ENCODE measurements around the gene SCGB3A1. TPM values are rescaled to one million over a fixed set of nuclear protein-coding genes. Genes with fewer than 3 reads are reported as not detected.

The SCGB3A1 gene
- polyA plus RNA-seq, 1 donor (not counting 4 experiments of a cell fraction or from before 2014, with no cell fraction given): not detected

GRCh38 chr5:180637962-180638680 is 46.8 kb upstream of the SCGB3A1 start:
- H3K9me1 ChIP-seq (ENCODE audit: control insufficient read depth, extremely low read depth, insufficient read depth, low read length): no peaks in the 10 kb centered on the region
- no peak for DNase-seq (ENCODE audit: low read depth, low spot score)
- no peak overlapping the region for H3K4me2 ChIP-seq (ENCODE audit: control insufficient read depth, extremely low read depth, insufficient read depth, low read depth, low read length)
- H2AFZ ChIP-seq (ENCODE audit: control insufficient read depth, low read length): no peak overlapping the region
- H3K9me3 ChIP-seq (ENCODE audit: control insufficient read depth, low read depth, low read length): no peaks in the 10 kb centered on the region
- H3K36me3 ChIP-seq (ENCODE audit: control insufficient read depth in 2 of 2, extremely low read depth in 1 of 2, insufficient read depth in 2 of 2, low read length in 2 of 2): no peaks in the 10 kb centered on the region
- no peaks in the 10 kb centered on the region for H3K4me1 ChIP-seq (ENCODE audit: control insufficient read depth, extremely low read depth, insufficient read depth, low read length)
- H3K79me2 ChIP-seq (ENCODE audit: control insufficient read depth, insufficient read depth, low read length): no peaks in the 10 kb centered on the region
- no peak for TF ChIP-seq EZH2 (IDR thresholded peaks at IDR 0.05; ENCODE audit: low read length)
- no peak for TF ChIP-seq CTCF (optimal IDR thresholded peaks at IDR 0.05 in 1 of 3, IDR thresholded peaks at IDR 0.05 in 1 of 3, conservative IDR thresholded peaks at IDR 0.05 in 1 of 3; ENCODE audit: extremely low read depth in 1 of 3, insufficient read depth in 2 of 3, low read length in 3 of 3)
- no peak overlapping the region for H3K9ac ChIP-seq (ENCODE audit: control insufficient read depth, extremely low read depth, insufficient read depth, low read length)
- no peaks in the 10 kb centered on the region for H3K27me3 ChIP-seq (ENCODE audit: control insufficient read depth, extremely low read depth, insufficient read depth, low read length)
- H3K4me3 ChIP-seq (ENCODE audit: control insufficient read depth in 2 of 3, extremely low read depth in 1 of 3, insufficient read depth in 2 of 3, low read depth in 1 of 3, low read length in 3 of 3): no peak overlapping the region
- FAIRE-seq: no peak
- no peaks in the 10 kb centered on the region for H4K20me1 ChIP-seq (ENCODE audit: control insufficient read depth, extremely low read depth, insufficient read depth, low read length)
- no peak overlapping the region for H3K27ac ChIP-seq (ENCODE audit: control insufficient read depth, insufficient read depth, low read length)
- dilution Hi-C loops (cut with MboI; ENCODE audit: extremely low pct_ligation_motif_present, low sequenced_read_pairs): no loop called here

- DNase-seq (ENCODE audit: low read depth, low spot score) (no peak), FAIRE-seq (no peak)
- TF ChIP-seq EZH2 (IDR thresholded peaks at IDR 0.05; ENCODE audit: low read length) (no peak), CTCF (optimal IDR thresholded peaks at IDR 0.05 in 1 of 3, IDR thresholded peaks at IDR 0.05 in 1 of 3, conservative IDR thresholded peaks at IDR 0.05 in 1 of 3; ENCODE audit: extremely low read depth in 1 of 3, insufficient read depth in 2 of 3, low read length in 3 of 3) (no peak)
- Histone ChIP-seq H3K27me3 (ENCODE audit: control insufficient read depth, extremely low read depth, insufficient read depth, low read length) (no peaks in the 10 kb centered on the region), H3K4me2 (ENCODE audit: control insufficient read depth, extremely low read depth, insufficient read depth, low read depth, low read length) (no peak overlapping the region), H2AFZ (ENCODE audit: control insufficient read depth, low read length) (no peak overlapping the region), H3K9me3 (ENCODE audit: control insufficient read depth, low read depth, low read length) (no peaks in the 10 kb centered on the region), H3K9ac (ENCODE audit: control insufficient read depth, extremely low read depth, insufficient read depth, low read length) (no peak overlapping the region), H3K4me1 (ENCODE audit: control insufficient read depth, extremely low read depth, insufficient read depth, low read length) (no peaks in the 10 kb centered on the region), H3K79me2 (ENCODE audit: control insufficient read depth, insufficient read depth, low read length) (no peaks in the 10 kb centered on the region), H3K9me1 (ENCODE audit: control insufficient read depth, extremely low read depth, insufficient read depth, low read length) (no peaks in the 10 kb centered on the region), H3K36me3 (ENCODE audit: control insufficient read depth in 2 of 2, extremely low read depth in 1 of 2, insufficient read depth in 2 of 2, low read length in 2 of 2) (no peaks in the 10 kb centered on the region), H3K4me3 (ENCODE audit: control insufficient read depth in 2 of 3, extremely low read depth in 1 of 3, insufficient read depth in 2 of 3, low read depth in 1 of 3, low read length in 3 of 3) (no peak overlapping the region), H3K27ac (ENCODE audit: control insufficient read depth, insufficient read depth, low read length) (no peak overlapping the region), H4K20me1 (ENCODE audit: control insufficient read depth, extremely low read depth, insufficient read depth, low read length) (no peaks in the 10 kb centered on the region)
- dilution Hi-C loops (cut with MboI; ENCODE audit: extremely low pct_ligation_motif_present, low sequenced_read_pairs): no loop called here
Measured at GRCh38 chr5:180636403-180637075, 45.2 kb upstream of the SCGB3A1 start.
